GM12875 (cell line): Measurements from ENCODE around the gene COPB1.

Source experiments
- H3K4me3 ChIP-seq: one replicate; pipeline ENCODE4 v1.5.1; 2011; ENCODE audit warnings: low read depth, low read length, control low read depth
- CTCF ChIP-seq: IDR thresholded peaks from 2 replicates; pipeline ENCODE4 v1.5.1; 2011; ENCODE audit warnings: low read depth, mild to moderate bottlenecking, control low read depth, inconsistent platforms, low read length, moderate library complexity, borderline replicate concordance; ENCODE audit not compliant: insufficient read depth

COPB1 gene

GRCh38 chr11:14522801-14523200 is 23.2 kb upstream of the COPB1 start:
- no peak overlapping the region for H3K4me3 ChIP-seq
- no peak for TF ChIP-seq CTCF

GRCh38 chr11:14522245-14522644 is 22.6 kb upstream of the COPB1 start:
- no peak for TF ChIP-seq CTCF
- no peak overlapping the region for H3K4me3 ChIP-seq

DNA sequence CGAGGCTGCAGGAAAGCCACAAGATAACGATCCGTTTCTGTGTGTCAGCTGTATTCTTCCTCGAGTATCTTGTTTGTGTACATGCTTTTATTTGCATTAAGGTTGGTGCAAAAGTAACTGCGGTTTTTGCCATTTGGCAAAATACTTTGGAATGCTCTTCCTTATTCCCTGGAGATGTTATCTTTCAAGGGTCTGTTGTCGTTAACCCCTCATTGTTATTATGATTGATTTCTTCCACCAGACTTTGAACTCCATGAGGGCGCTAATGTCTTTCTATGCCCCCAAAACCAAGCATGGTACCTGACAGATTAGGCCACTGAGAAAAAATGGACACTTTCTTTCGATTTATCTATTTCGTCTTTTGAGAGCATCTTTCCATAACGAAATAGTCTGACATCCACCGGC is 21.1 kb upstream of the COPB1 start:
- no peak for TF ChIP-seq CTCF

GRCh38 chr11:14519917-14520746 is 20.5 kb upstream of the COPB1 start, which contains the start of gene PSMA1:
Gene PSMA1, minus strand, starts transcription at chr11:14520386. Its CDS starts 87 bp downstream, at chr11:14520299.
- H3K4me3 ChIP-seq, result peak within 1 kb of the TSS; percentile 62
- TF ChIP-seq CTCF, result no peak

More for the DNA sequence above, 21.1 kb upstream of the COPB1 start:
- H3K4me3 ChIP-seq, result peak overlapping the region; percentile 62

DNA sequence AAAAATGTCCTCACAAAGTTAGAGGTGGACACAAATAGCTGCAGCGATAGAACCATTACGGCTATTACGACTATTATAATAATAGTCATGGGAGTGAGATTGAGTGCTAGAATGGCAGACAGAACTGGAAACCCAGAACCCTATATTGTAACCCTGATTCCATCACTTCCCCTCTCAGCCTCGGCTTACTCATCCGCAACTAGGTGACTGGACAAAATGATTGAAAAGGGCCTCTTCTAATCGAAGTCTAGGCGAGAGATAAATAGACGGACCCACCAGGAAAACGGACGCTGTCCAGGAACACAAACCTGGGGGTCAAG is 19.9 kb upstream of the COPB1 start:
- no peak for TF ChIP-seq CTCF
- peak overlapping the region; percentile 62 for H3K4me3 ChIP-seq

DNA sequence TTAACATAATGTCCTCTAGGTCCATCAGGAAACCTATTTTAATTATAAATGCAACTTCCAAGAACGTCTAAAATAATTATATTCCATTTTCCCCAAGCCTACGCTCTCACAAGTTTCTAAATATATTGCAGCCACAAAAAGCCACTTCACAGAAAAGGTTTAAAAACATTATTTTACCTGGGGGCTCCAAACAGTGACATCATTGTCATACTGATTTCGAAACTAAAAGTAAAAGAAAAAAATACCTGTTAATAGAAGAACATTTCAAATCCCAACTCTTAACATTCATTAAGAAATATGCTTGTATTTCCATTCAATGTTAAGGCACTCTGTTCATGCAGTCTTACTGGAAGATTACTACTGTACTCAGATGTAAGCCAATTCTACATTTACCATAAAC is 19.2 kb upstream of the COPB1 start:
- peak overlapping the region; percentile 62 for H3K4me3 ChIP-seq
- no peak for TF ChIP-seq CTCF

GRCh38 chr11:14513800-14514199 is 14.2 kb upstream of the COPB1 start:
- TF ChIP-seq CTCF, result no peak
- H3K4me3 ChIP-seq, result no peak overlapping the region
